ENCODE results near the gene CNNM2.

CNNM2 gene

DNA sequence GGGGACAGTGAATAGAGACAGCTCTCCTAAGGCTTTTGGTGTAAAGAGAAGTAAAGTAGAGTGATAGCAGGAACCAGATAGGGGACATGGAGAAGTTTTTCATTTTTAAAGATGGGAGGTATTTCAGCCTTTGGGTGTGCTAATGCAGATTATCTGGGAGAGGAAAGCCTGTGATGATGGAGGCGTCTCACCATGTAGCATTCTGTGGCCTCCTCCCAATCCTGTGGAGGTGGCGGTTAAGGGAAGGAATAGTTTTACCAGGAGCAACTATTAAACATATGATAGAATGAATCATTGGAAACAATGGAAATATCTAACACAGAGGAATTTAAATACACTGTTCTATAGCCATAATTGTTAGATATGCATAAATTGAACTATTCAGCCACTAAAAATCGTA is 101.3 kb downstream of the CNNM2 start:
- no peaks in the 10 kb centered on the region for H3K4me1 ChIP-seq (ENCODE audit: control insufficient read depth in 5 of 5, insufficient read depth in 5 of 5, low read length in 5 of 5)
- H3K9ac ChIP-seq (ENCODE audit: low read length in 5 of 5): no peak overlapping the region
- no peak overlapping the region for H3K27ac ChIP-seq (ENCODE audit: low read depth, low read length)
- H3K36me3 ChIP-seq (ENCODE audit: control insufficient read depth in 5 of 5, insufficient read depth in 5 of 5, low read length in 5 of 5): no peaks in the 10 kb centered on the region
- H3K9me3 ChIP-seq (ENCODE audit: control insufficient read depth in 5 of 5, low read length in 5 of 5): no peaks in the 10 kb centered on the region
- no peaks in the 10 kb centered on the region for H3K27me3 ChIP-seq (ENCODE audit: control insufficient read depth in 5 of 5, insufficient read depth in 4 of 5, low read length in 5 of 5)
- no peak overlapping the region for H3K4me3 ChIP-seq (ENCODE audit: low read depth in 1 of 5, low read length in 5 of 5)

DNA sequence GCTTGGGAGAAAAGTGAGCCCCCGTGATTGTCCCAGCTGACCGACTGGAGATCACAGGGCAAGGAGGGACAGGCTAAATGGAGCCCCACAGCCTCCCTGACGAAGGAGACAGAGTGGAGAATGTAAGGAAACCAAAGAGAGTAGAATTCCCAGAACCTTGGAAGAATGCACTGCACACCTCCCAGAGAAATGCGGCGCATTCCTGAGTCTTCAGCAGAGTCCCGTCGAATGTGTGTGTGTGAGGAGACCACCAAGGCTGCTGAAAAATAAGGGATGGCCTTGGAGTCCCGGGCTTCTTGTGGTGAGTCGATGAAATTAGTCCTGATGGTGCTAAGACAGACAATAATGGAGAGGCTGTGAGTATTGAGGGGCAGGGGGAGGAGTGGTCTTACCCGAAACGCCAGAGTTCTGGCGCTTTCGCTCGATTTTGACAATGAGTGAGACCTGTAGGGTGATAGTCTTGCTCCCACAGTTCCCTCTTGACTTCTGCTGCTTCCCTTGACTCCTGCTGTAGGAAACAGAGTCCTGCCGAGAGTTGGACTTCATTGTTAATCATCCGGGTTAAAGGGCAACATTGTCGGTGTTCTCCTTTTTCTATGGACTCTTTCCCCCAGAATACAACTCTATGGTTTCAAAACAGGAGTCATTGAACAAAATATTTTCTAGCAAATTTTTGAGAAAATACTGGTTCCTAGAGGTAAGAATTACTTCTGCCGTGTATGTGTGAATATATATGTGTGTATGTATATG is 103.2 kb downstream of the CNNM2 start:
- Histone ChIP-seq H3K4me1 (ENCODE audit: control insufficient read depth in 5 of 5, insufficient read depth in 5 of 5, low read length in 5 of 5) (no peaks in the 10 kb centered on the region), H3K9ac (ENCODE audit: low read length in 5 of 5) (no peak overlapping the region), H3K4me3 (ENCODE audit: low read depth in 1 of 5, low read length in 5 of 5) (no peak overlapping the region), H3K27me3 (ENCODE audit: control insufficient read depth in 5 of 5, insufficient read depth in 4 of 5, low read length in 5 of 5) (no peaks in the 10 kb centered on the region), H3K9me3 (ENCODE audit: control insufficient read depth in 5 of 5, low read length in 5 of 5) (no peaks in the 10 kb centered on the region), H3K27ac (ENCODE audit: low read depth, low read length) (no peak overlapping the region), H3K36me3 (ENCODE audit: control insufficient read depth in 5 of 5, insufficient read depth in 5 of 5, low read length in 5 of 5) (no peaks in the 10 kb centered on the region)

DNA sequence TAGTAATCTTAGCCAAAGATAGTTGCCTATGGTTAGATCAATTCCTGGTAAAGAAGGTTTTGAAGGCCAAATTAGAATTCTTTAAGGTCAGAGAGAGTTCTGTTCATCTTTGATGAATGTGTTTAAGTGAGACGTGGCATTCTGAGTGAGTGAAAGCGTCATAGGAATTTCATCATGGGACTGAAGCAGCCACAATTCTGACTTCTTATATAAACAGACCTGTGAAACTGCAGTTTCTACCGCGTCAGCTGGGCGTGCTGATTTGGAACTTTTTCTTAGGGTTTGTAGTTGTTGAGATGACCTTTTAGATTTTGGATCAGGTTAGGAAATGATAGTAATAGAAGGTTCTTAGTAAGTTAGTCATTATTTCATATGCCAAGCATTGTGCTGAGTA is 103.8 kb downstream of the CNNM2 start:
- Histone ChIP-seq H3K27me3 (ENCODE audit: control insufficient read depth in 5 of 5, insufficient read depth in 4 of 5, low read length in 5 of 5) (no peaks in the 10 kb centered on the region), H3K27ac (ENCODE audit: low read depth, low read length) (no peak overlapping the region), H3K4me1 (ENCODE audit: control insufficient read depth in 5 of 5, insufficient read depth in 5 of 5, low read length in 5 of 5) (no peaks in the 10 kb centered on the region), H3K36me3 (ENCODE audit: control insufficient read depth in 5 of 5, insufficient read depth in 5 of 5, low read length in 5 of 5) (no peaks in the 10 kb centered on the region), H3K4me3 (ENCODE audit: low read depth in 1 of 5, low read length in 5 of 5) (no peak overlapping the region), H3K9me3 (ENCODE audit: control insufficient read depth in 5 of 5, low read length in 5 of 5) (no peaks in the 10 kb centered on the region), H3K9ac (ENCODE audit: low read length in 5 of 5) (no peak overlapping the region)

DNA sequence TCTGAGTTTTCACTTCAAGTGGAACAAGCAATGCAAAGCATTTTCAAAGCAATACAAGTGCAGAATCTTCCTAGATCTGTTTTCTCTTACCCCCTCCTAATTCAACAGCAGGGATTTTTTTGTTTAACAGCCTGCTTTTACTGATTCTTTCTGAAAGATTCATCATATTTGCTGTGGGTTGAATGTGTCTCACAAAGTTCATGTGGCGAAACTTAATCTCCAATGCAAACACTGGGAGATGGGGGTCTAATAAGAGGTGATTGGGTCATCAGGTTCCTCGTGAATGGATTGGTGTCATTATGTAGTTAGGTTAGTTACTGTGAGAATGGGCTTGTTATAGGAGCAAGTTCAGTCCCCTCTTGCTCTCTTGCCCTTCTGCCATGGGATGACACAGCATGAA is 107.6 kb downstream of the CNNM2 start:
- Histone ChIP-seq H3K36me3 (ENCODE audit: control insufficient read depth in 5 of 5, insufficient read depth in 5 of 5, low read length in 5 of 5) (no peaks in the 10 kb centered on the region), H3K4me1 (ENCODE audit: control insufficient read depth in 5 of 5, insufficient read depth in 5 of 5, low read length in 5 of 5) (no peaks in the 10 kb centered on the region), H3K4me3 (ENCODE audit: low read depth in 1 of 5, low read length in 5 of 5) (no peak overlapping the region), H3K27me3 (ENCODE audit: control insufficient read depth in 5 of 5, insufficient read depth in 4 of 5, low read length in 5 of 5) (no peaks in the 10 kb centered on the region), H3K9ac (ENCODE audit: low read length in 5 of 5) (no peak overlapping the region), H3K27ac (ENCODE audit: low read depth, low read length) (no peak overlapping the region), H3K9me3 (ENCODE audit: control insufficient read depth in 5 of 5, low read length in 5 of 5) (no peaks in the 10 kb centered on the region)

GRCh38 chr10:103038570-103038969 is 120.5 kb downstream of the CNNM2 start:
- Histone ChIP-seq H3K9me3 (ENCODE audit: control insufficient read depth in 5 of 5, low read length in 5 of 5) (no peaks in the 10 kb centered on the region), H3K27ac (ENCODE audit: low read depth, low read length) (no peak overlapping the region), H3K4me3 (ENCODE audit: low read depth in 1 of 5, low read length in 5 of 5) (no peak overlapping the region), H3K9ac (ENCODE audit: low read length in 5 of 5) (no peak overlapping the region), H3K27me3 (ENCODE audit: control insufficient read depth in 5 of 5, insufficient read depth in 4 of 5, low read length in 5 of 5) (no peaks in the 10 kb centered on the region), H3K36me3 (ENCODE audit: control insufficient read depth in 5 of 5, insufficient read depth in 5 of 5, low read length in 5 of 5) (no peaks in the 10 kb centered on the region), H3K4me1 (ENCODE audit: control insufficient read depth in 5 of 5, insufficient read depth in 5 of 5, low read length in 5 of 5) (no peaks in the 10 kb centered on the region)

GRCh38 chr10:103040418-103040817 is 122.3 kb downstream of the CNNM2 start:
- H3K4me3 ChIP-seq (ENCODE audit: low read depth in 1 of 5, low read length in 5 of 5): no peak overlapping the region
- H3K36me3 ChIP-seq (ENCODE audit: control insufficient read depth in 5 of 5, insufficient read depth in 5 of 5, low read length in 5 of 5): no peaks in the 10 kb centered on the region
- no peaks in the 10 kb centered on the region for H3K27me3 ChIP-seq (ENCODE audit: control insufficient read depth in 5 of 5, insufficient read depth in 4 of 5, low read length in 5 of 5)
- H3K9ac ChIP-seq (ENCODE audit: low read length in 5 of 5): no peak overlapping the region
- no peaks in the 10 kb centered on the region for H3K9me3 ChIP-seq (ENCODE audit: control insufficient read depth in 5 of 5, low read length in 5 of 5)
- no peaks in the 10 kb centered on the region for H3K4me1 ChIP-seq (ENCODE audit: control insufficient read depth in 5 of 5, insufficient read depth in 5 of 5, low read length in 5 of 5)
- no peak overlapping the region for H3K27ac ChIP-seq (ENCODE audit: low read depth, low read length)

DNA sequence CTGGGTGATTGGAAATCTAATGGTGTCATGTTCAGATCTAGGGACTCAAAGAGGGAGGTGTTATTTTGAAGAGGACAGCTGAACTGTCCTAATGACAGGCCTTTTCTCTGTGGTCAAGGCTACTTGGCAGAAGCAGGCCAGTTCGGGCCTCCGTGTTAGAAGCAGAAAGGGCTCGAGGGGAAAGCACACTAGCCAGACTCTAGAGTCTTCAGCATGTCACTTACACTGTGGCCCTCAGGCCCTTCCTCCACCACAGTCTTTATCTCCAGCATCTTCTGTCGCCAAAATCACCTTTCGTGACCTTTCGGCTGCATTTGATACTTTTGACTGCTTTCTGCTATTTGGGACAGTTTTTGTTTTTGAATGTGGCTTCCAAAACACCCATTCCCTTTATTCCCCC is 123.3 kb downstream of the CNNM2 start:
- no peak overlapping the region for H3K9ac ChIP-seq (ENCODE audit: low read length in 5 of 5)
- H3K36me3 ChIP-seq (ENCODE audit: control insufficient read depth in 5 of 5, insufficient read depth in 5 of 5, low read length in 5 of 5): no peaks in the 10 kb centered on the region
- H3K4me3 ChIP-seq (ENCODE audit: low read depth in 1 of 5, low read length in 5 of 5): no peak overlapping the region
- no peaks in the 10 kb centered on the region for H3K27me3 ChIP-seq (ENCODE audit: control insufficient read depth in 5 of 5, insufficient read depth in 4 of 5, low read length in 5 of 5)
- no peaks in the 10 kb centered on the region for H3K9me3 ChIP-seq (ENCODE audit: control insufficient read depth in 5 of 5, low read length in 5 of 5)
- H3K27ac ChIP-seq (ENCODE audit: low read depth, low read length): no peak overlapping the region
- H3K4me1 ChIP-seq (ENCODE audit: control insufficient read depth in 5 of 5, insufficient read depth in 5 of 5, low read length in 5 of 5): no peaks in the 10 kb centered on the region

- Histone ChIP-seq H3K9ac (ENCODE audit: low read length in 5 of 5) (no peak overlapping the region), H3K9me3 (ENCODE audit: control insufficient read depth in 5 of 5, low read length in 5 of 5) (no peaks in the 10 kb centered on the region), H3K27me3 (ENCODE audit: control insufficient read depth in 5 of 5, insufficient read depth in 4 of 5, low read length in 5 of 5) (no peaks in the 10 kb centered on the region), H3K4me3 (ENCODE audit: low read depth in 1 of 5, low read length in 5 of 5) (no peak overlapping the region), H3K36me3 (ENCODE audit: control insufficient read depth in 5 of 5, insufficient read depth in 5 of 5, low read length in 5 of 5) (no peaks in the 10 kb centered on the region), H3K27ac (ENCODE audit: low read depth, low read length) (no peak overlapping the region), H3K4me1 (ENCODE audit: control insufficient read depth in 5 of 5, insufficient read depth in 5 of 5, low read length in 5 of 5) (no peaks in the 10 kb centered on the region)
Measured at GRCh38 chr10:103042129-103042528, 124.0 kb downstream of the CNNM2 start.

DNA sequence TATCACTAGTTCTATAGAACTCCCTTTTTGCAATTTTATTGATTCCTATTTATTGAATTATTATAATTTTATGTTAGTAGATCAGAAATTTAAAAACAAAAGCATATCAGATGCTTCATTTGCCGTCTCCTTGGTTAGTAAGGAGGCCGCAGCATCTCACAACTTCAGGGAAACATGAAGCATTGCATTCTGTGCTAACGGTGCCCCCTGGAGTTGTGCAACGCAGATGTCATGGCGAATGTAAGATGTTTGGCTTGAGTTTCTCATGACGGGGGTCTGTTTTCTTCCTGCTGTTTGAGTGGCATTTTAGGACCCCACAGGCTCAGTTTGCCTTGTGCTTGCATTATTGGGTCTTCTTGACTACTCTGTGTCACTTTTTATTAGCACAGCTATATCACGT is 124.8 kb downstream of the CNNM2 start:
- Histone ChIP-seq H3K27me3 (ENCODE audit: control insufficient read depth in 5 of 5, insufficient read depth in 4 of 5, low read length in 5 of 5) (no peaks in the 10 kb centered on the region), H3K27ac (ENCODE audit: low read depth, low read length) (no peak overlapping the region), H3K9ac (ENCODE audit: low read length in 5 of 5) (no peak overlapping the region), H3K4me3 (ENCODE audit: low read depth in 1 of 5, low read length in 5 of 5) (no peak overlapping the region), H3K36me3 (ENCODE audit: control insufficient read depth in 5 of 5, insufficient read depth in 5 of 5, low read length in 5 of 5) (no peaks in the 10 kb centered on the region), H3K4me1 (ENCODE audit: control insufficient read depth in 5 of 5, insufficient read depth in 5 of 5, low read length in 5 of 5) (no peaks in the 10 kb centered on the region), H3K9me3 (ENCODE audit: control insufficient read depth in 5 of 5, low read length in 5 of 5) (no peaks in the 10 kb centered on the region)

GRCh38 chr10:103044942-103045489 is 126.9 kb downstream of the CNNM2 start:
- Histone ChIP-seq H3K9ac (ENCODE audit: low read length in 5 of 5) (no peak overlapping the region), H3K27ac (ENCODE audit: low read depth, low read length) (no peak overlapping the region), H3K36me3 (ENCODE audit: control insufficient read depth in 5 of 5, insufficient read depth in 5 of 5, low read length in 5 of 5) (peaks cover 0 to 2% (median 0%) of the 10 kb centered on the region in 5 donors), H3K27me3 (ENCODE audit: control insufficient read depth in 5 of 5, insufficient read depth in 4 of 5, low read length in 5 of 5) (no peaks in the 10 kb centered on the region), H3K4me3 (ENCODE audit: low read depth in 1 of 5, low read length in 5 of 5) (no peak overlapping the region), H3K9me3 (ENCODE audit: control insufficient read depth in 5 of 5, low read length in 5 of 5) (no peaks in the 10 kb centered on the region), H3K4me1 (ENCODE audit: control insufficient read depth in 5 of 5, insufficient read depth in 5 of 5, low read length in 5 of 5) (no peaks in the 10 kb centered on the region)

Data from subcutaneous abdominal adipose tissue (tissue), 5 donors.